SK-N-SH treated with all-trans-retinoic acid at 6 μM for 48 hours (cell line): ENCODE data around the gene RMC1.

Source experiments
- ATAC-seq: fragments of 200-7000 bp; cut with Tn5 transposase; 3 replicates; pipeline ENCODE4 v1.9.1; 2020; ENCODE audit warnings: mild to moderate bottlenecking, moderate library complexity
- ARNTL ChIP-seq: fragments of 450-650 bp; formaldehyde crosslinking; IDR thresholded peaks from 2 replicates; pipeline ENCODE4 v1.5.0; 2020; ENCODE audit warnings: low read depth, mild to moderate bottlenecking, moderate library complexity, borderline replicate concordance
- BACH2 ChIP-seq: fragments of 250-450 bp; sonication (Bioruptor Pico); IDR thresholded peaks from 2 replicates; pipeline ENCODE4 v1.9.0; 2021; ENCODE audit warnings: mild to moderate bottlenecking, borderline replicate concordance
- CREB5 ChIP-seq: fragments of 250-450 bp; sonication (Bioruptor Pico); IDR thresholded peaks from 2 replicates; pipeline ENCODE4 v1.5.1; 2020; ENCODE audit warnings: low read depth, mild to moderate bottlenecking, moderate library complexity
- CSRNP3 ChIP-seq: fragments of 250-450 bp; sonication (Bioruptor Pico); IDR thresholded peaks from 2 replicates; pipeline ENCODE4 v1.5.1; 2021; ENCODE audit warnings: mild to moderate bottlenecking, moderate library complexity
- ESRRG ChIP-seq: fragments of 250-450 bp; sonication (Bioruptor Pico); IDR thresholded peaks from 2 replicates; pipeline ENCODE4 v1.6.1; 2021; ENCODE audit warnings: mild to moderate bottlenecking
- GLIS3 ChIP-seq: fragments of 250-450 bp; sonication (Bioruptor Pico); IDR thresholded peaks from 2 replicates; pipeline ENCODE4 v1.5.0; 2020; ENCODE audit warnings: mild to moderate bottlenecking, moderate library complexity
- ISL1 ChIP-seq: fragments of 250-450 bp; sonication (Bioruptor Pico); IDR thresholded peaks from 2 replicates; pipeline ENCODE4 v2.1.2; 2022; ENCODE audit warnings: mild to moderate bottlenecking, moderate library complexity
- OSR1 ChIP-seq: fragments of 250-450 bp; sonication (Bioruptor Pico); IDR thresholded peaks from 2 replicates; pipeline ENCODE4 v1.8.0; 2022; ENCODE audit warnings: moderate library complexity, mild to moderate bottlenecking, inconsistent platforms
- PATZ1 ChIP-seq: fragments of 250-450 bp; sonication (Bioruptor Pico); IDR thresholded peaks from 2 replicates; pipeline ENCODE4 v1.8.0; 2020; ENCODE audit warnings: mild to moderate bottlenecking, moderate library complexity, borderline replicate concordance
- POU6F1 ChIP-seq: fragments of 250-450 bp; sonication (Bioruptor Pico); IDR thresholded peaks from 2 replicates; pipeline ENCODE4 v1.8.0; 2021; ENCODE audit warnings: low read depth, mild to moderate bottlenecking, moderate library complexity, borderline replicate concordance
- PPARA ChIP-seq: fragments of 250-450 bp; sonication (Bioruptor Pico); IDR thresholded peaks from 2 replicates; pipeline ENCODE4 v1.5.0; 2020; ENCODE audit warnings: mild to moderate bottlenecking, borderline replicate concordance
- RARB ChIP-seq: fragments of 250-450 bp; sonication (Bioruptor Pico); IDR thresholded peaks from 2 replicates; pipeline ENCODE4 v1.8.0; 2021; ENCODE audit warnings: mild to moderate bottlenecking, moderate library complexity
- TCF4 ChIP-seq: fragments of 250-450 bp; sonication (Bioruptor Pico); IDR thresholded peaks from 2 replicates; pipeline ENCODE4 v1.8.0; 2021; ENCODE audit warnings: mild to moderate bottlenecking, moderate library complexity, borderline replicate concordance
- TOX ChIP-seq: fragments of 250-450 bp; sonication (Bioruptor Pico); IDR thresholded peaks from 2 replicates; pipeline ENCODE4 v1.8.0; 2021; ENCODE audit warnings: mild to moderate bottlenecking, moderate library complexity, borderline replicate concordance
- TSHZ2 ChIP-seq: fragments of 250-450 bp; sonication (Bioruptor Pico); IDR thresholded peaks from 2 replicates; pipeline ENCODE4 v1.5.0; 2020; ENCODE audit warnings: mild to moderate bottlenecking, moderate library complexity
- ZC3H10 ChIP-seq: fragments of 250-450 bp; sonication (Bioruptor Pico); IDR thresholded peaks from 2 replicates; pipeline ENCODE4 v1.5.1; 2021; ENCODE audit warnings: mild to moderate bottlenecking, moderate library complexity
- ZFP3 ChIP-seq: fragments of 250-450 bp; sonication (Bioruptor Pico); IDR thresholded peaks from 2 replicates; pipeline ENCODE4 v1.5.0; 2020; ENCODE audit warnings: mild to moderate bottlenecking, moderate library complexity
- ZFP30 ChIP-seq: fragments of 450-650 bp; formaldehyde crosslinking; IDR thresholded peaks from 2 replicates; pipeline ENCODE4 v1.5.0; 2022; ENCODE audit warnings: mild to moderate bottlenecking, moderate library complexity
- ZNF70 ChIP-seq: fragments of 450-650 bp; formaldehyde crosslinking; IDR thresholded peaks from 2 replicates; pipeline ENCODE4 v1.5.0; 2020; ENCODE audit warnings: mild to moderate bottlenecking, moderate library complexity
- ZNF8 ChIP-seq: fragments of 450-650 bp; formaldehyde crosslinking; IDR thresholded peaks from 2 replicates; pipeline ENCODE4 v1.5.0; 2020; ENCODE audit warnings: mild to moderate bottlenecking, moderate library complexity

RMC1 gene

GRCh38 chr18:23570912-23571504 is 67.7 kb downstream of the RMC1 start:
- no peak for ATAC-seq

GRCh38 chr18:23572012-23572411 is 68.7 kb downstream of the RMC1 start:
- ATAC-seq, result no peak
- no peak for TF ChIP-seq OSR1 (CRISPR knock-in tag)
- no peak for TF ChIP-seq ISL1 (CRISPR knock-in tag)
- no peak for TF ChIP-seq ZFP30 (CRISPR knock-in tag)
- TF ChIP-seq CSRNP3, result no peak
- TF ChIP-seq GLIS3, result no peak
- no peak for TF ChIP-seq BACH2 (CRISPR knock-in tag)
- TF ChIP-seq POU6F1 (CRISPR knock-in tag), result no peak
- no peak for TF ChIP-seq RARB
- no peak for TF ChIP-seq TCF4 (CRISPR knock-in tag)

More at GRCh38 chr18:23570912-23571504, 67.7 kb downstream of the RMC1 start:
- TF ChIP-seq CREB5 (CRISPR knock-in tag) (no peak), TOX (CRISPR knock-in tag) (no peak), ZC3H10 (CRISPR knock-in tag) (no peak), ZNF70 (no peak), ESRRG (CRISPR knock-in tag) (no peak), TSHZ2 (CRISPR knock-in tag) (no peak), CSRNP3 (no peak), PPARA (CRISPR knock-in tag) (no peak), POU6F1 (CRISPR knock-in tag) (no peak), ZFP3 (CRISPR knock-in tag) (no peak), ZNF8 (CRISPR knock-in tag) (no peak), ZFP30 (CRISPR knock-in tag) (no peak), ARNTL (CRISPR knock-in tag) (no peak), PATZ1 (no peak), GLIS3 (no peak), RARB (no peak)
